Activated T-cell treated with anti-CD3 and anti-CD28 coated beads for 1 hour (primary cell): ENCODE results near the gene ZMAT5.
"Not testable (repeated sequence)": the region's sequence is repeated elsewhere in the genome, so short reads cannot be mapped to it uniquely, and the experiment has no call there.

Experiments used
- DNase-seq: peaks from one replicate; pipeline ENCODE4 v3.0.0-alpha.2; 2020; ENCODE audit warnings: low read depth

Gene ZMAT5

DNA sequence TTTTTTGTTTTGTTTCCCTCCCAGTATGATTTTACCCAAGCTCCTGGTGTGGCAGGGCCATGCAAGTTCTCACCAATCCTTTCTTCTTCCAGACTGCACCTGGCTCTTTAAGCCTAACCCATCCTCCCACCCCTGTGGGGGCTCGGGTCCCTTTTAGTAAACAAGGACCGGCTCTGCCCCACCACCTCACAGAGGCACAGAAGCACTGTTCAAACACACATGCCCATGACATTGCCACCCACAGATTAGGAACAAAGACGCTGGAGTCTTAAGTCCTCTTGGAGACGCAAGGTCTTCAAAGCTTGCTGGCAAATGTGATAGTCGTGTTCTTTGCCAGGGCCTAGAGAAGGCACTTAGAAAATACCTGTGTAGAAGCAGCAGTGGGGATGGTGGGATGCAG lies 19.2 kb upstream of the ZMAT5 start:
- DNase-seq = no peak

DNA sequence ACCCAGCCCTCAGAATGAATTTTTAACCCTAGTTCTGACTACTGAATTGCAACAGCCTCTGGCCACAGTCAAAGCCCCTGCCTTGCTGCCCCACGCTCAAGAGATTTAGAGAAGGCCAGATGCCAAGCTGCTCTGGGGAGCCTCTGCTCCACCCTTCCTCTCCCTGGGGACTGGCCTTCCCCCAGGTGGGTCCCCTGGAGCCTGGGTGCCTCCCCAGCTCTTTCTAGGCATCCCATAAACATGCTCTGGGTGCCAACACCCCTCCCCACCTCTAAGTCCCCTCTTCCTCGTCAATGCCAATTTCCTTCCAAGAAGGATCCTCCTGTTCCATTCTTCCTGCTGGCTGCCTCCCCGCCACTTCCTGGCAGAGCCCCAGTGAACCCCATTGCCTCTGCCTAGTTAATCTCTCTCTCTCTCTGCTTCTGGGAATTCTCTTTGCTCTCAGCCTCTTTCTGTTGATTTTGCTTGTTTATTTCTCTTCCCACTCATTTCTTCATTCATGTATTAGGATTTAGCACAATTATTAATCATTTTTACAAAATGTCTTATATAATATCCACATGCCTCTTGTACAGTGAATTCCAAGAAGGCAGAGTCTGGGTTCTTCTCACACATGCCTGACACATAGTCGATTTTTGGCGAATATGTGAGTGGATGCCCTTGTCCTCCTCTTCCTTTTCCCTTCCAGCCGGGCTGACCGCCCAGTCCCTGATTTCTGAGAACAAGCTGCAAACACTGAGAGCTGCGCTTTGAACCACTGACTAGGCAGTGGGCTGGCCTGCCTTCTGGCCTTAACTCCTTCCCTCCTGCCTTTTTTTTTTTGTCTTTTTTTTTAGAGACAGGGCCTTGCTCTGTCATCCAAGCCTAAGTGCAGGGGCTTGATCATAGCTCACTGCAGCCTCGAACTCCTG lies 17.9 kb upstream of the ZMAT5 start:
- no peak for DNase-seq

DNA sequence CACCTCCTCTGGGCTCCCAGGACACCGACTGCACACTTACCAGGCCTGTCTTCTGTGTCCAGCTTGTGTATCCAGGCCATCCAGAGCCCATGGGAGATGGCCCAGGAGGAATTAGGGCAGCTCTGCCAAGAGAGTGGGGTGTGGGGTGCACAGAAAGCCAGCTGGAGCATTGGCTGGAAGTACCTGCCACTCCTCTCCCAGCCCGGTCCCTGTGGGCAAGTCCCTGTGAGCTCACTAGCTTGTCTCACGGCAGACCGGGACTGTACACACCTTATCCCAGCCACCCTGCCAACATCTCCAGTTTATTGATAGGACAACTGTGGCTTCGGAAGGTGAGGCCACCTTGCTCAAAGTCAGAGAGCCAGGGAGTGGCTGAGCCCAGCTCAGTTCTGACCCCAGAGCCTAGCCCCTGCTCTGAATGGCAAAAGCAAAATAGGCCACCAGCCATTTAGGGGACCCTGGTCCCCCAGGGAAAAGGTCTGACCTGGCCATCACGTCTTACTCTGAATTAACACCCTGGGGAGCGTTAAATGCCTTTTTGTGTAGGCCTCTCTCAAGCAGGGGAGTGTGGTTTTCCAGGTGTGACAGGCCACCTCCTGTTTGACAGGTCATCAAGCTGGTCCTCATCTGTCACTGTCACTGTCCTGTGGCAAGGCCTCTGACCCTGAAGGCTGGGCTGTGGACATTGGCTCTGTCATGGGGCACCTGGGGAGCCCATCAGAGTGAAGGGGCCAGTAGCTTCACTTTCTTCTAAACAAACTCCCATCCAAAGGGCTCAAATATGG lies 15.4 kb upstream of the ZMAT5 start:
- no peak for DNase-seq

DNA sequence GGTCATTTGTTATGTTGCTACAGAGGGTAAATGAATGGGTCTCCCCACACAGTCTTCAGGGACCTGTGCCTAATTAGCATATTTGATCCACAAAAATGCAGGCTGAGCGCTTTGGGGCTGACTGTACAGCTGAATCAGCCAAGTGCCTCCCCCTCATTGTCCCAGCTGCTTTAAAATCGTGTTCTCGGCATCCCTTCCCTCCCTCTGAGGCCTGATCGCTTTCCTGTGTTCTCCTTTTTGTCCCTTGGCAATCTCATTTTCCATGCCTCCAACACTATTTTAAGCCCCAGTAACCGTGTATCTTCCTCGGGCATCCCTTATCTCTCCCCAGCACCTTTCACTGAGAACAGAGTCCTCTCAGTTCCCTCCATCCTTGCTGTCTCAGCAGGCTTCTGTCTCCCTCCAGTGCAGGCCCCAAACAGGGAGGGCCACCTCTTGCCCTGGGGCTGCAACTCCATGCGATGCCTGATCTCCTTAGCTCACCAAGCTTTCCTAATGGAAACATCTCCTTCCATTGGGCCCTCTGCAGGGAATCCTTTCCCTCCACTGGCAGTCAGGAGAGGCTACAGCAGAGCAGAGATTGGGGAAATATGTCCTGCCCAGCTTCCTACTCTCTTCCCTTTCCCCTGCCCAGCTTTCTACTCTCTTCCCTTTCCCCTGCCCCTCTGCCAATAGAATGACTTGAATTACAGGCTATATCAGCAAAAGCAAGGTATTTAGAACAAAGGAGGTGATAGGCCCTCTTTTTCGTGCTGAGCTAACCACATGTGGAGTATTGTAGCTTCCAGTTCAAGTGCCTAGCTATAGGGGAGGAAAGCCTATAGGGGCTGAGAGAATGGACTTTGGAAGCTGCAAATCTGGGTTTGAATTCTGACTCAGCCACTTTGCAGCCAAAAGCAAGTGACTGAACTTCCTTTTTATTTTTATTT lies 14.2 kb upstream of the ZMAT5 start:
- DNase-seq = no peak

DNA sequence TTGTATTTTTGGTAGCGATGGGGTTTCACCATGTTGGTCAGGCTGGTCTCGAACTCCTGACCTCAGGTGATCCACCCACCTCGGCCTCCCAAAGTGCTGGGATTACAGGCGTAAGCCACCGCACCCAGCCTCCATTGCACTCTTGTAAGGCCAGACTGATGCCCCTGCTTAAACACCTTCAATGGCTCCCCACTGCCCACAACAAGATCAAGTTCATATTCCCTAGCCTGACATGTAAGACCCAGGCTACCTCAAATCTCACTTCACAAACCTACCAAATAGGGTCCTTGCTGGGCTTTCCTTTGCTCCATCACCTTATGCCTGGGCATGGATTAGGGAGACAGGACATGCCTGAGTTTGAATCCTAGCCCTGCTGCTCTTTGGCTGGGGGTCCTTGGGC lies 13.4 kb upstream of the ZMAT5 start:
- no peak for DNase-seq

DNA sequence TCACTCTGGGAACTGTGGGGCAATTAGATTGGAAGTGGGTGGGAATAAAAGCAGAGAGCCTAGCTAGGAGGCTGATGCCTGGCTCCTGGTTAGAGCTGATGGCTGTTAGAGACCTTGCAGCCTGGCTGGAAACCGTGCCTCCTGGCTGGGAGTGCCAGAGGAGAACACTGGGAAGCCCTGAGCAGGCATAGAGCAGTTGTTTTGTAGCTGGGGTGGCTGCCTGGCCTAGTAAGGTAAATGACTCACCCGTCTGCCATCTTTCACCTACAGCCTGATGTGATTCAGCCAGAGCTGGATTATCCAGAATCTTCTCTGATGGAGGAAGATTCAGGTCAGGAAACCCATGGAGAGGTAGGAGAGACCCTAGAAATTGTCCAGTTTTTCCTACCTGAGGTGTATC lies 6.4 kb upstream of the ZMAT5 start:
- DNase-seq = no peak

DNA sequence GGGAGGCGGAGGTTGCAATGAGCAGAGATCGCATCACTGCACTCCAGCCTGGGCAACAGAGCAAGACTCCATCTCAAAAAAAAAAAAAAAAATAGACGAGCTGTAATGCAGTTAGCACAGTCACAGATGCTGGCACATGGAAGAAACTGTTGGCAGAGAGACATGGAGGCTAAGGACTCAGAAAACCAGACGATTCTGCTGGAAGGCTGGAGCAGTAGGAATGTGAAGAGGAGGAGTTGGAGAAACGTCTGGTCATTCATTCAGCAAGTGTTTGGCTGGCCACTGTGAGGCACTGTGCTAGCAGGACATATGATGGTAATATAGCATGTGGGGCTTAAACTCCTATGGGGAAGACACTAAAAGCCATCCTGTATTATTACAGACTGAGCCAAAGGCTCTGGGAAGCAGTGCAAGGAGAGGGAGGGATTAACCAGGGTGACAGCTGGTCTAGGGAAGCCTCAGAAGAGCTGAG lies 5.4 kb upstream of the ZMAT5 start:
- no peak for DNase-seq

DNA sequence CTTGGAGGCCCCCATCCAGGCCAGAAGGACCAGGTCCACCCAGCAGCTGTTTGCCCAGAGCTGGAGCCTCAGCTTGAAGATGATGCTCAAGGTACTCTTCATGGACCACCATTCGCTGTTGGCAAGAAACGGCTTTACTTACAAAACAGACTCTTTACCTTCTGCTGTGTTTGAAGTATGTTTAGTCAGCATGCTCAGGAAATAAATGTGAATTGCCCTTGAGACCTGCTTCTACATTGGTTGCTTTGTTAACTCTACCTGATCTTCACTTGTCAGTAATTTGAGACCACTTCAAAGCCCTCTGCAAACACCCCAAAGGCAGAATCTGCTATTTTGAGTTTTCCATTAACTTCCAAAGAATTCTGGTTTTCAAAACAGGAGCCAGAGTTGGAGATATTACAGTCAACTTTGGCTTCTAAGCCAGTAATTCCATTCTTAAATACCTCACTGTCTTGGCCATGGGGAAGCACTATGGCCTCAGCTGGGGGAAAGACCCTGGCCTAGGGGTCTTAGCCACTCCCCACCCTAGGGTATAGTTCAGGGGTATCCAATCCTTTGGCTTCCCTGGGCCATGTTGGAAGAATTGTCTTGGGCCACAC lies 3.0 kb upstream of the ZMAT5 start:
- no peak for DNase-seq

DNA sequence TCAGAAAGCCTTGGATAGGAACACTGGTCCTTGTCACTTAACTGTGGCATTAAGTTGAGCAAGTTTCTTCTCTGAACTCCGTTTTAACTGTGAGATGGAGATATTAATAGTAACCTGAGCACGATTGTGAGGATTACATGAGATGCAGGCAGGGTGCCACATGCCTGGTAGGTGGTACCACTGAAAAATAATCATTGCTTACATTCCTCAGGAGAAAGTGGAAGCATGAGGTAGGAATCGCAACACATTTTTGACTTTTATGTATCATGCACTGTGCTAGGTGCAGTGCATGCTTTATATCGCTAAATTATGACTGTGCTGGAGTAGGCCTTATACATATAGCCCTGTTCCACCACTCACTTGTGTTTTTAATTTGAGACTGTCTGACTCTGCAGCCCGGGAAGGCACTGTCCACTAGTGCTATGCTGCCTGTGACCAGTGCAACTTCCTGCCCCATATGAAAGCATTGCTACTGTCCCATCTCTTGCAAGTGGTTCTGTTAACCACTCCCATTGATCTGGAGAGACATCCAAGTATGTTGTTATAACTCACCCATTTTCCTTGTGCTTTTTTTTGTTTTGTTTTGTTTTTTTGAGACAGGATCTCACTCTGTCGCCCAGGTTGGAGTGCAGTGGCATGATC lies 1.4 kb upstream of the ZMAT5 start:
- DNase-seq = no peak

DNA sequence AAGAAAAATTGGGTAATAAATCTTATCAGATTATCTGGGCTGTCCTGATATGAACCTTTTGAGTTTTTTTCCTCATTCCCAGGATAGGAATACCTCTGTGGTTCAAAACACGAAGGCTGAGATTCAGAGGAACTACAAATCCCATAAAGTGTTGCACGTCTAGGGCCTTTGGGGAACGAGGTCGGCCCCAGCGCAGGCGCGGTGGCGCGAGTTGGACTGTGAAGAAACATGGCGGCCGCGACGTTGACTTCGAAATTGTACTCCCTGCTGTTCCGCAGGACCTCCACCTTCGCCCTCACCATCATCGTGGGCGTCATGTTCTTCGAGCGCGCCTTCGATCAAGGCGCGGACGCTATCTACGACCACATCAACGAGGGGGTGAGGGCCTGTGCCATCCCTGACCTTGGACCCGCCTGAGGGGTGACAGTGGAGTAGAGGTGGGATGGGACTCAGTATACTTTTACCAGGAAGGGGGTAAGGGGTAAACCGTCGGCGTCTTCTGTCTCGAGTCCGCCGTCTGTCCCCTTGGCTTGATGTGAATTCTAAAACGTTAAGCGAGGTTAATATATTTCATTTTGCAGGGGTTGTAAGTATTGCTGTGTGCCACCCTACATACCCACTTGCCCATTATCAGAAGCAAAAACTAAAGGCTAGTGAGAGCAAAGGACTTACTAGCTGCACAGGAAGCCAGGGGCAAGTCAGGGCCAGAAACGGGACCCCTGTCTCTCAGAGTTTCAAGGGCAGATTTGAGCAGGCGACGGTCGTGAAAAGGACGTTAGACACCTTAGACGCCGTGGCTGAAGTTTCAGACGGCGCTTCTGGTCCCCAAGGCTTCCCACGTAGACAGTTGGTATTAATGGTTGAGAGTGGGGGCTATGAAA lies 604 bp upstream of the ZMAT5 start, which contains the start of gene UQCR10:
TSS of gene UQCR10 (plus strand) at position 199 of the 881 bp plus-strand sequence. CDS start at position 229, 30 bp downstream.
- DNase-seq = peak; percentile 90

DNA sequence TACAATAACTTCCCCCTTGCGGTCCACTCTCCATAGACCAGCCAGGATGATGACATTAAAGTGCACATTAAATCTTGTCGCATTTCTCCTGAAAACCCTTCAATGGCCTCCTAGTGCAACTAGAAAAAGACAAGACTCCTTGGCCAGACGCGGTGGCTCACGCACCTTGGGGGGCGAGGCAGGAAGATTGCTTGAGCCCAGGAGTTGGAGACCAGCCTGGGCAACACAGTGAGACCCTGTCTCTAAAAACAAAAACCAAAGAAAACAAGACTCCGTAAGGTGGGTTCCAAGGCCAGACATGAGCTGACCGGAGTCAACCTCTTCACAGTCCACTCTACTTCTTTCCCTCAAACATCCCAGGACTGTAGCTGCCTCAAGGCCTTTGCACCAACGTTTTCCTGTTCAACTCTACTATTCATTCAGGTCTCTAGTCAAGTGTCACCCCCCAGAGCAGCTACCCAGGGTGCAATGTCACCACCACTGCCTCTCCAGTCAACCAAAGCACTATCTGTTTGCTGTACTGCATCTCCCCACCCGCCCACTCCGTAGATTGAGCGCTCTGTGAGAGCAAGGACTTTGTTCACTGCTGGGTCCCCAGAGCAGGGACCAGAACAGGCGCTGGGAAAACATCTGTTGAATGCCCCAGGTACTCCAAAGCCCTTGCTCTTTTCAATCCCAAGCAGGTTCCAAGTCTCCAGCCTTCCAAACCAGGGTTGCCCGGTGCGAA lies 739 bp downstream of the ZMAT5 start:
- DNase-seq = peak; percentile 4

DNA sequence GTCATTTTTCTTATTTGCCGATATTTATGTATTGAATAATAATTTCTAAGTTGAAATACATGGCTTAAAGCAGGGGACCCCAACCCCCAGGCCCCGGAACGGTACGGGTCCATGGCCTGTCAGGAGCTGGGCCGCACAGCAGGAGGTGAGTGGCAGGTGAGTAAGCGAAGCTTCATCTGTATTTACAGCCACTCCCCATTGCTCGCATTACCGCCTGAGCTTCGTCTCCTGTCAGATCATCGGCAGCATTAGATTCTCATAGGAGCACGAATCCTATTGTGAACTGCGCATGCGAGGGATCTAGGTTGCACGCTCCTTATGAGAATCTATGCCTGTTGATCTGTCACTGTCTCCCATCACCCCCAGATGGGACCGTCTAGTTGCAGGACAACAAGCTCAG lies 4.5 kb downstream of the ZMAT5 start:
- no peak for DNase-seq

DNA sequence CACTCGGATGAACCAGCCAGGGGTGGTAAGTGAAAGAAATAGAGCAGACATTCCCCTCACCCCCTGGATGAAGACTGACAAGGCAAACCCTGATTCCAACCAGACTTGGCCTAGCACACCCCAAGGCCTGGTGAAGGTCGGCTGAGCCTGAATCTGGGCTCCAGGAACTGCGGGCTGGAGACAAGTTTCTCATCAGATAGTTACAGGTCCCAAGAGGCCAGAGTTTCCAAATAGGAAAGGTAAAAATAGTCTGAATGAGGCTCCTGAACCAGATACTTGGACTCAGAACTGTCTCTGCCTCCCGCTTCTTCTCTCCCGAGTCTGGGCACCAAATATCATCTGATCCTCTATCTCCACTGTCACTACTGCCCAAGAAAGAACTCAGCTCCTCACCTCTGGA lies 7.8 kb downstream of the ZMAT5 start:
- DNase-seq = no peak

DNA sequence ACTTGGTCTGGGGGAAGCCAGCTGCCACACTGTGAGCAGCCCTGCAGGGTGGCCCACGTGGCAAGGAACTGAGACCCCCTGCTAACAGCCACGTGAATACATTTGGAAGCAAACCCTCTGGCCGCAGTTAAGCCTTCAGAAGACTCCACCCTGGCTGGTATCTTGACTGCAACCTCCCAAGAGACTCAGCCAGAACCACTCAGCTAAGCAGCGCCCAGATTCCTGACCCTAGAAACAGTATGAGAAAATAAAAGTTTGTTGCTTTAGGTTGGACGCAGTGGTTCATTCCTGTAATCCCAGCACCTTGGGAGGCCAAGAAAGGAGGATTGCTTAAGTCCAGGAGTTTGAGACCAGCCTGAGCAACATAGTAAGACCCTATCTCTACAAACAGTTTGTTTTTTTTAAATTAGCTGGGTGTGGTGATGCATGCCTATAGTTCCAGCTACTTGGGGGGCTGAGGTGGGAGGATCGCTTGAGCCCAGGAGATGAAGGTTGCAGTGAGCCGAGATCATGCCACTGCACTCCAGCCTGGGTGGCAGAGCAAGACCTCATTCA lies 8.7 kb downstream of the ZMAT5 start:
- DNase-seq = no peak

DNA sequence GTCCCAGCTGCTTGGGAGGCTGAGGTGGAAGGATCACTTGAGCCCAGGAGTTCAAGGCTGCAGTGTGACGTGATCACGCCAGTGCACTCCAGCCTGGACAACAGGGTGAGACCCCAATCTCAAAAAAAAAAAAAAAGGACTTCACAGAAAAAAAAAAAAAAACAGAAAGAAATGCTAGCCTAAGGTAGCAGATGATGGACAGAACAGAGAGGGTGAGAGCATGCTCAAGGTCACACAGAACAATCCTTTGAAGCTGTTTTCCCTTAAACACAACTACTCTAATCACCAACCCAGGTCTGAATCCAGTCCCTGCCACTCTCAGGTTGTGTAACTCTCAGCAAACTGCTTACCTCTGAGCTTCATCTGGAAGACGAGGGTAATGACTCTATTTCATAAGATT lies 9.7 kb downstream of the ZMAT5 start:
- no peak for DNase-seq

DNA sequence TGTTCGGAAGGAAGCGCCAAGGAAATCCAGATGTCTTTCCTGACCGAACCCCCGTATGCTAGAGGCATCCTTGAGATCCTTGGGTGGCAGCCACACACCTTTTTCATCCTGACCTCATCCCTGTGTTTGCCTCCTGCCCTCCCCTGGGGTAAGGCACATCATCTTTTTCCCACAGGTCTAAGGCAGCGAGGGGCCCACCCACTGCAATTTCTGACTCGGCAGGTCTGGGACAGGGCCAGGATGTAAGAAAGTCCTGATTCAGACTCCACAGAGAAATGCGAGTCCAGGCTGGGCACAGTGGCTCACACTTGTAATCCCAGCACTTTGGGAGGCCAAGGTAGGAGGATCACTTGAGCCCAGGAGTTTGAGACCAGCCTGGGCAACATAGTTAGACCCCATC lies 10.5 kb downstream of the ZMAT5 start:
- DNase-seq = no peak

DNA sequence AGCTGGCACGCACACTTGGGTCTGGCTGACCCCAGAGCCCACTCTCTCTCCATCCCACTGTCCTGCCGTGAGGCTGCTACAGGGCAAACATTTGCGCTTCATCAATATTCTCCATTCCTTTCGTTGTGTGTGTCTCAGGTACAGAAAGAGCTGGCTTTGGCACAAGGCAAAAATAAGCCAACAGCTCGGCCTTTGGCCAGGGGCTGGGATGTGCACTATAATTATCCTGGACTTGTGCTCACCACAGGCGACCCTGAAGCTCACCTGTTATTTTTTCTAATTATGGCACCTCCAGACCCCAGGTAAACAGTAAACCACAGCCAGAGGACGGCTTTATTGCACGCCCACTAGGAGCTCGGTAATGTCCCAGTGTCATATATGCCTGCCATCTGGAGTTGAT lies 10.9 kb downstream of the ZMAT5 start:
- DNase-seq = no peak

DNA sequence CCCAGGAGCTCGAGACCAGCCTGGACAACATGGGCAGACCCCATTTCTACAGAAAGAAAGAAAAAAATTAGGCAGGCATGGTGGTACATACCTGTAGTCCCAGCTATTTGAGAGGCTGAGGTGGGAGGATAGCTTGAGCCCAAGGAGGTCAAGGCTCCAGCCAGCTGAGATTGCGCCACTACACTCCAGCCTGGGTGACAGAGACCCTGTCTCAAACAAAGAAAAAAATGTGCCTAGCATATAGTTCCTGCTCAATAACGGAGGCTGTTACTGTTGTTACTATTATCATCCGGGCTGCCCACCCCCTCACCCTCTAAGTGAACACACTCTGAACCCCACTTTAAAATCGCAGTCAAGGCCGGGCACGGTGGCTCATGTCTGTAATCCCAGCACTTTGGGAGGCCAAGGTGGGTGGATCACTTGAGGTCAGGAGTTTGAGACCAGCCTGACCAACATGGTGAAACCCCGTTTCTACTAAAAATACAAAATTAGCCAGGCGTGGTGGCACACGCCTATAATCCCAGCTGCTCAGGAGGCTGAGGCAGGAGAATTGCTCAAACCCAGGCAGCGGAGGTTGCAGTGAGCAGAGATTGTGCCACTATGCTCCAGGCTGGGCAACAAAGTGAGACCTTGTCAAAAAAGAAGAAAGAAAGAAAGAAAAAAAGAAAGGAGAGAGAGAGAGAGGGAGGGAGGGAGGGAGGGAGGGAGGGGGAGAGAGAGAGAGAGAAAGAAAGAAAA lies 12.0 kb downstream of the ZMAT5 start:
- DNase-seq = not testable (repeated sequence)
